ENCODE results near the gene FKBP2.

- TF ChIP-seq CREM (CRISPR knock-in tag; IDR thresholded peaks at IDR 0.05) (no peak), USF1 (CRISPR knock-in tag; IDR thresholded peaks at IDR 0.05) (no peak), JUN (CRISPR knock-in tag; IDR thresholded peaks at IDR 0.05) (no peak), NR2C2 (CRISPR knock-in tag; IDR thresholded peaks at IDR 0.05) (no peak), PREB (CRISPR knock-in tag; IDR thresholded peaks at IDR 0.05; ENCODE audit: borderline replicate concordance) (no peak), ZNF532 (CRISPR knock-in tag; IDR thresholded peaks at IDR 0.05; ENCODE audit: borderline replicate concordance) (no peak), CTCF (IDR thresholded peaks at IDR 0.05) (no peak), MXD4 (CRISPR knock-in tag; IDR thresholded peaks at IDR 0.05; ENCODE audit: borderline replicate concordance) (no peak)
These were observed 48.5 kb upstream of the FKBP2 start for GRCh38 chr11:64192434-64192833.

Data from WTC11 (cell line).